Nephron (organoid): ENCODE results near the gene RFX2.

Experiments
- H3K27ac Mint-ChIP-seq, 3 experiments: 2 replicates each; pipeline ENCODE4 v1.8.0; 2020; ENCODE audit warnings: mixed read lengths in 3 of 3, mild to moderate bottlenecking in 2 of 3, moderate library complexity in 1 of 3
- H3K27me3 Mint-ChIP-seq: 2 replicates; pipeline ENCODE4 v1.8.0; 2021; ENCODE audit warnings: low read depth, mild to moderate bottlenecking, moderate library complexity, mixed read lengths
- H3K36me3 Mint-ChIP-seq: 2 replicates; pipeline ENCODE4 v1.8.0; 2020; ENCODE audit warnings: low read depth, mixed read lengths
- H3K4me1 Mint-ChIP-seq: 2 replicates; pipeline ENCODE4 v1.8.0; 2020; ENCODE audit warnings: mixed read lengths
- H3K4me3 Mint-ChIP-seq, 3 experiments: 2 replicates each; pipeline ENCODE4 v1.8.0; 2020; ENCODE audit warnings: mild to moderate bottlenecking in 3 of 3, mixed read lengths in 3 of 3, moderate library complexity in 2 of 3
- H3K9me3 Mint-ChIP-seq: 2 replicates; pipeline ENCODE4 v1.8.0; 2020; ENCODE audit warnings: mixed read lengths
- CTCF ChIP-seq, 3 experiments: fragments of 200-600 bp; sonication (generic); IDR thresholded peaks; one replicate each; pipeline ENCODE4 v1.5.0; 2021; ENCODE audit warnings: antibody characterized with exemption in 3 of 3; ENCODE audit not compliant: unreplicated experiment in 3 of 3

Gene RFX2

GRCh38 chr19:5977222-5977784 lies 133.0 kb downstream of the RFX2 start:
- TF ChIP-seq CTCF (IDR thresholded peaks at IDR 0.05; ENCODE audit: unreplicated experiment in 3 of 3), result no peak
- Mint-ChIP-seq H3K27me3 (no peaks in the 10 kb centered on the region), H3K36me3 (peaks cover 20% of the 10 kb centered on the region), H3K4me3 (peak overlapping the region; percentile 93 to 100 (median 98)), H3K4me1 (peaks cover 53% of the 10 kb centered on the region), H3K27ac (peak overlapping the region; percentile 80 to 93 (median 90)), H3K9me3 (no peaks in the 10 kb centered on the region)

GRCh38 chr19:5976768-5977167 lies 133.5 kb downstream of the RFX2 start:
- H3K4me3 Mint-ChIP-seq, result peak overlapping the region; percentile 93 to 100 (median 98)
- TF ChIP-seq CTCF (IDR thresholded peaks at IDR 0.05; ENCODE audit: unreplicated experiment in 3 of 3), result no peak
- no peaks in the 10 kb centered on the region for H3K27me3 Mint-ChIP-seq
- peaks cover 23% of the 10 kb centered on the region for H3K36me3 Mint-ChIP-seq
- peak overlapping the region; percentile 80 to 93 (median 90) for H3K27ac Mint-ChIP-seq
- peaks cover 56% of the 10 kb centered on the region for H3K4me1 Mint-ChIP-seq
- no peaks in the 10 kb centered on the region for H3K9me3 Mint-ChIP-seq

- H3K36me3 Mint-ChIP-seq, result peaks cover 23% of the 10 kb centered on the region
- no peaks in the 10 kb centered on the region for H3K27me3 Mint-ChIP-seq
- peaks cover 59% of the 10 kb centered on the region for H3K4me1 Mint-ChIP-seq
- peak overlapping the region; percentile 9 to 79 (median 66) for H3K27ac Mint-ChIP-seq
- peak overlapping the region; percentile 93 to 100 (median 98) for H3K4me3 Mint-ChIP-seq
- no peaks in the 10 kb centered on the region for H3K9me3 Mint-ChIP-seq
- TF ChIP-seq CTCF (IDR thresholded peaks at IDR 0.05; ENCODE audit: unreplicated experiment in 3 of 3), result no peak
These were observed 134.9 kb downstream of the RFX2 start for GRCh38 chr19:5975388-5975728.

- peak overlapping the region; percentile 85 to 98 (median 93) for H3K4me3 Mint-ChIP-seq
- peaks cover 23% of the 10 kb centered on the region for H3K36me3 Mint-ChIP-seq
- peak overlapping the region; percentile 13 to 90 (median 64) for H3K27ac Mint-ChIP-seq
- H3K27me3 Mint-ChIP-seq, result no peaks in the 10 kb centered on the region
- H3K4me1 Mint-ChIP-seq, result peaks cover 54% of the 10 kb centered on the region
- H3K9me3 Mint-ChIP-seq, result no peaks in the 10 kb centered on the region
- no peak for TF ChIP-seq CTCF (IDR thresholded peaks at IDR 0.05; ENCODE audit: unreplicated experiment in 3 of 3)
These were observed 135.4 kb downstream of the RFX2 start for GRCh38 chr19:5974721-5975387.

- H3K4me3 Mint-ChIP-seq, result peak overlapping the region; percentile 85 to 98 (median 93)
- H3K36me3 Mint-ChIP-seq, result peaks cover 23% of the 10 kb centered on the region
- peak overlapping the region in 2 of 3 experiments; percentile 36 to 64 for H3K27ac Mint-ChIP-seq
- no peaks in the 10 kb centered on the region for H3K9me3 Mint-ChIP-seq
- TF ChIP-seq CTCF (IDR thresholded peaks at IDR 0.05; ENCODE audit: unreplicated experiment in 3 of 3), result no peak
- no peaks in the 10 kb centered on the region for H3K27me3 Mint-ChIP-seq
- peaks cover 49% of the 10 kb centered on the region for H3K4me1 Mint-ChIP-seq
These were observed 136.2 kb downstream of the RFX2 start for GRCh38 chr19:5973867-5974635.
